Measurements from ENCODE around the gene CUX1. TPM values are rescaled to one million over a fixed set of nuclear protein-coding genes. Genes with fewer than 3 reads are reported as not detected.

The CUX1 gene
- total RNA-seq, 2 donors from 2014 or later, result 42.0 to 47.5 TPM

DNA sequence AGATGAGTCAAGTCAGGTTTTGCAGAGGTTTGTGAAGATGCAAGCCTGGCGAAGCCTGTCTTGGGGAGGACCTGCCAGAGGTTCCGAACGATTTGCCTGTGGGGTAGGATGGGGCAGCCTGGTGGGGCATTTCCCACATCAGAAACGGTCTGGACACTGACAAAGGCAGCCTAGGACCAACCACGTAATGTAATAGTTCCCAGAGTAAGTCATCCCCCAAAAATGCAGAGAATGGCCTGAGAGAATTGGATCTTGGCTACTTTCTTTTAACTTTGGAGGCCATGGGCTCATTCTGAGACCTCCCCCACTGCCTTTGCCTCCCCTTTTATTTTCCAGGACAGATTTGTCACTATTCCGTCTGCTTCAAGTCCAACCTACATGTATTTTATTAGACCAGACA, 300.3 kb downstream of the CUX1 start:
- no peak for ATAC-seq
- Histone ChIP-seq H3K36me3 (replicated peaks in 1 of 2; ENCODE audit: insufficient read depth in 1 of 2, low read depth in 2 of 2) (peaks cover 0 to 7% of the 10 kb centered on the region in 2 donors), H3K9me3 (no peaks in the 10 kb centered on the region), H3K4me3 (no peak overlapping the region), H3K27ac (no peak overlapping the region), H3K4me1 (peaks cover 14% of the 10 kb centered on the region), H3K27me3 (no peaks in the 10 kb centered on the region)
- WGBS, 2 donors, result 83 to 91% methylated on average over 6 of the region's 6 CpGs
- no peak for DNase-seq
- intact Hi-C loops (cut with DNase I), result no loop called here
- no peak for TF ChIP-seq POLR2A (IDR thresholded peaks at IDR 0.05)
- TF ChIP-seq, protein P1, sequence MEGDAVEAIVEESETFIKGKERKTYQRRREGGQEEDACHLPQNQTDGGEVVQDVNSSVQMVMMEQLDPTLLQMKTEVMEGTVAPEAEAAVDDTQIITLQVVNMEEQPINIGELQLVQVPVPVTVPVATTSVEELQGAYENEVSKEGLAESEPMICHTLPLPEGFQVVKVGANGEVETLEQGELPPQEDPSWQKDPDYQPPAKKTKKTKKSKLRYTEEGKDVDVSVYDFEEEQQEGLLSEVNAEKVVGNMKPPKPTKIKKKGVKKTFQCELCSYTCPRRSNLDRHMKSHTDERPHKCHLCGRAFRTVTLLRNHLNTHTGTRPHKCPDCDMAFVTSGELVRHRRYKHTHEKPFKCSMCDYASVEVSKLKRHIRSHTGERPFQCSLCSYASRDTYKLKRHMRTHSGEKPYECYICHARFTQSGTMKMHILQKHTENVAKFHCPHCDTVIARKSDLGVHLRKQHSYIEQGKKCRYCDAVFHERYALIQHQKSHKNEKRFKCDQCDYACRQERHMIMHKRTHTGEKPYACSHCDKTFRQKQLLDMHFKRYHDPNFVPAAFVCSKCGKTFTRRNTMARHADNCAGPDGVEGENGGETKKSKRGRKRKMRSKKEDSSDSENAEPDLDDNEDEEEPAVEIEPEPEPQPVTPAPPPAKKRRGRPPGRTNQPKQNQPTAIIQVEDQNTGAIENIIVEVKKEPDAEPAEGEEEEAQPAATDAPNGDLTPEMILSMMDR (IDR thresholded peaks at IDR 0.05), result no peak

DNA sequence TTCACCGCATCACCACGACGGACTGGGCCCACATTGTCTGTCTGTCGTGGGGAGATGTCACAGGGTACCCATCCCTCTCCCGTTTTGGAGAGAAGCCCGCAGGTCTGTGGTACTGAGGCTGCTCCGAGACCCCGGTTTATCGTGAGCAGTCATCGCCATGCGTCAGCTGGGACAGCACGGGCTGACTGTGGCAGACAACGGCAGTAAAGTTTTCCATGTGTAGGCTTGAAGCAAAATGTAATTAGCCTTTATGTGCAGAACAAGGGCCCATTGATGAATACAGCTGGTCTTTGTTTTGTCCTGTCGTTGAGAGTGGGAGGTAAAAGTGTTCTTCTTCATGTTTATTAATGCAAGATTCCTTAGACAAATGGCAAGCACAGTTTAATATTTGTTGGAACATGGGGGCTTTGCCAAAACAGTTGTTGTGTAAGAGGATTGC, 301.8 kb downstream of the CUX1 start:
- WGBS, 2 donors, result 49 to 86% methylated on average over 4 to 14 of the region's 14 CpGs
- intact Hi-C loops (cut with DNase I), result no loop called here

DNA sequence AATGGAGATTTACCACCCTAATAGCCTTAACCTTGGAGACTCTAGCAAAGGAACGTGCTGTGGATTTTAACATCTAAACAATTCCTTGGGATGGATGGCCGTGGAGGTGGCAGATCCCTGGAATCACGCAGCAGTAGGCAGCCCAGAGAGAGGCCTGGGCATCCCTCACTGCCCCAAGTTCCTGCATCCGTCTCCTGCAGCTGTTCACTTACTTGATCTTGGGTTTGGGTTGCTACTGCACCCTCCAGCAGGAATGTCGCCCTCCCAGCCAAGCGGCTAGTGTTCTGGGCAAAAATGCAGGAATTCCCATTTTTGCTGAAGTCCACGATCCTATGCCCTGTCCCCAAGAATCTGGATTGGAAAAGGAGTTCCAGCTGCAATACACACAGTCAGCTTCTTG, 302.5 kb downstream of the CUX1 start:
- 97 to 98% methylated on average over 7 of the region's 7 CpGs for WGBS, 2 donors
- intact Hi-C loops (cut with DNase I), result no loop called here
- DNase-seq (no peak), ATAC-seq (no peak)
- peaks cover 14% of the 10 kb centered on the region for H3K4me1 ChIP-seq
- no peak overlapping the region for H3K4me3 ChIP-seq
- no peak for TF ChIP-seq POLR2A (IDR thresholded peaks at IDR 0.05)
- TF ChIP-seq, protein P1 (IDR thresholded peaks at IDR 0.05), result no peak
- H3K27me3 ChIP-seq, result no peaks in the 10 kb centered on the region
- no peak overlapping the region for H3K27ac ChIP-seq
- no peaks in the 10 kb centered on the region for H3K9me3 ChIP-seq
- peaks cover 0 to 4% of the 10 kb centered on the region in 2 donors for H3K36me3 ChIP-seq (replicated peaks in 1 of 2; ENCODE audit: insufficient read depth in 1 of 2, low read depth in 2 of 2)

More for the DNA sequence above, 301.8 kb downstream of the CUX1 start:
- Histone ChIP-seq H3K4me3 (no peak overlapping the region), H3K36me3 (replicated peaks in 1 of 2; ENCODE audit: insufficient read depth in 1 of 2, low read depth in 2 of 2) (peaks cover 0 to 7% of the 10 kb centered on the region in 2 donors), H3K27ac (no peak overlapping the region), H3K9me3 (no peaks in the 10 kb centered on the region), H3K4me1 (peaks cover 14% of the 10 kb centered on the region), H3K27me3 (no peaks in the 10 kb centered on the region)
- ATAC-seq (no peak), DNase-seq (no peak)
- no peak for TF ChIP-seq POLR2A (IDR thresholded peaks at IDR 0.05)
- TF ChIP-seq, protein P1 (IDR thresholded peaks at IDR 0.05), result no peak

DNA sequence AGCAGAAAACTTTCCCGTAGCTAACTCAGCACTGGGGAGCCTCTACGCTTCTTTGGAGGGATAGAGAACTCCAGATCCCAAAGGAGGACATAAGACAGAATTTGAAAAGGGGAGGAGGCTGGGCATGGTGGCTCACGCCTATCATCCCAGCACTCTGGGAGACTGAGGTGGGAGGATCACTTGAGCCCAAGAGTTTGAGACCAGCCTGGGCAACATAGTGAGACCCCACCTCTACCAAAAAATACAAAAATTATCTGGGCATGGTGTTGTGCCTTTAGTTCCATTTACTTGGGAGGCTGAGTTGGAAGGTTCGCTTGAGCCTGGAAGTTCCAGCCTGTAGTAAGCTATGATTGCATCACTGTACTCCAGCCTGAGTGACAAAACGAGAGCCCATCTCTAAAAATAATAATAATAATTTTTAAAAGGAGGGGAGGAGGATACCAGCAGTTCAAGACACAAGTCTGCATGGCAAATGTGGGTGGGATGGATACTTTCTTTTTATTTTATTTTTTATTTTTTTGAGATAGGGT, 303.3 kb downstream of the CUX1 start:
- no peaks in the 10 kb centered on the region for H3K9me3 ChIP-seq
- no peak overlapping the region for H3K4me3 ChIP-seq
- WGBS, 2 donors, result 82 to 90% methylated on average over 5 of the region's 5 CpGs
- DNase-seq (no peak), ATAC-seq (no peak)
- H3K27me3 ChIP-seq, result no peaks in the 10 kb centered on the region
- H3K36me3 ChIP-seq (replicated peaks in 1 of 2; ENCODE audit: insufficient read depth in 1 of 2, low read depth in 2 of 2), result no peaks in the 10 kb centered on the region
- TF ChIP-seq, protein P1 (IDR thresholded peaks at IDR 0.05), result no peak
- TF ChIP-seq POLR2A (IDR thresholded peaks at IDR 0.05), result no peak
- peaks cover 14% of the 10 kb centered on the region for H3K4me1 ChIP-seq
- intact Hi-C loops (cut with DNase I), result no loop called here
- no peak overlapping the region for H3K27ac ChIP-seq

DNA sequence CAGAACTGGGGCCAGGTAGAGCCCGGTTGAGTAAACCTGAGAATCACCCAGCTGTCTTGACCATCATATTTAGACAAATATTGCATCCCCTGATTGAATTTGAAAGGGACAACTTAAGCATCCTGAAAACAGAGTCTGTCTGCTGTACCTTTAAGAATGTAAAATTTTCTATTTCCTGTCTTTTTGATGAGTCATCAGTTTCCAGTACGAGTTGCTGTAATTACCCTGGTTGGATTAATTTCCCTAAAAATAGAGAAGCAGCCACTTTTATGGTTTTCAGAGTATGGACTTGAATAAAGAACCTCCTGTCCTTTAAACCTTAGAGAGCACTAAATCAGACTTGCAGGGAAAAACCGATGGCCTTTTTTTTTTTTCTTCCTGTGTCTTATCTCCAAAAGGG, 304.6 kb downstream of the CUX1 start:
- Histone ChIP-seq H3K36me3 (replicated peaks in 1 of 2; ENCODE audit: insufficient read depth in 1 of 2, low read depth in 2 of 2) (no peaks in the 10 kb centered on the region), H3K4me1 (peaks cover 14% of the 10 kb centered on the region), H3K9me3 (no peaks in the 10 kb centered on the region), H3K27me3 (no peaks in the 10 kb centered on the region), H3K4me3 (no peak overlapping the region), H3K27ac (no peak overlapping the region)
- intact Hi-C loops (cut with DNase I), result no loop called here
- WGBS, 2 donors, result 41 to 56% methylated on average over 3 of the region's 3 CpGs
- no peak for DNase-seq
- TF ChIP-seq, protein P1 (IDR thresholded peaks at IDR 0.05), result no peak
- no peak for TF ChIP-seq POLR2A (IDR thresholded peaks at IDR 0.05)
- no peak for ATAC-seq

Data from body of pancreas (tissue), 4 donors.